ENCODE measurements around the gene TMEM14C.

The TMEM14C gene

DNA sequence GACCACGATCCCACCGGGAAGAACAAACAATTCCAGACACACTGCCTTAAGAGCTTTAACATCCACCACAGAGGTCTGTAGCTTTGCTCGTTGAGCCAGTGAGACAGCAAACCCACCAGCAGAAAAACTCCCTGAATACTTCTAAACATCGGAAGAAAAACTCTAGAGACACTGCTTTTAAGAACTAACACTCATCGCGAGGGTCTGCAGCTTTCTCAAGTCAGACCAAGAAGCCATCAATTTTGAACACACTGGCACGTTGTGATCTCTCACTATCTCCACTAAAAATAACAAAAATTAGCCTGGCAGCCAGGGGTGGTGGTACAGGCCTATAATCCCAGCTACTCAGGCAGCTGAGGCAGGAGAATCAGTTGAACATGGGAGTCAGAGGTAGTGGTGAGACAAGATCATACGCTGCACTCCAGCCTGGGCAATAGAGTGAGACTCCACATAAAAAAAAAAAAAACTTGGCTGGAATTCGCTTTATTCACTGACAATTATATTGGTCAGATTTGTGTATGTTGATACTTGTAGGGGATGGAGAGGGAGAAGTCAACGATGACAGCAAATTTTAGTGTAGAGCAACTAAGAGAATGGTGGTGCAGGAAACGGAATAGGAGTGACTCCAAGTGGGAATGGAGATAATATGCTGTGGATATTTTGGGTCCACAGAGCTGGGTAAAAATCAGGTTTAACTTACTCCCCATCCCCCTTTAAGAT is 860 bp upstream of the TMEM14C start:
- TF ChIP-seq, protein P1, sequence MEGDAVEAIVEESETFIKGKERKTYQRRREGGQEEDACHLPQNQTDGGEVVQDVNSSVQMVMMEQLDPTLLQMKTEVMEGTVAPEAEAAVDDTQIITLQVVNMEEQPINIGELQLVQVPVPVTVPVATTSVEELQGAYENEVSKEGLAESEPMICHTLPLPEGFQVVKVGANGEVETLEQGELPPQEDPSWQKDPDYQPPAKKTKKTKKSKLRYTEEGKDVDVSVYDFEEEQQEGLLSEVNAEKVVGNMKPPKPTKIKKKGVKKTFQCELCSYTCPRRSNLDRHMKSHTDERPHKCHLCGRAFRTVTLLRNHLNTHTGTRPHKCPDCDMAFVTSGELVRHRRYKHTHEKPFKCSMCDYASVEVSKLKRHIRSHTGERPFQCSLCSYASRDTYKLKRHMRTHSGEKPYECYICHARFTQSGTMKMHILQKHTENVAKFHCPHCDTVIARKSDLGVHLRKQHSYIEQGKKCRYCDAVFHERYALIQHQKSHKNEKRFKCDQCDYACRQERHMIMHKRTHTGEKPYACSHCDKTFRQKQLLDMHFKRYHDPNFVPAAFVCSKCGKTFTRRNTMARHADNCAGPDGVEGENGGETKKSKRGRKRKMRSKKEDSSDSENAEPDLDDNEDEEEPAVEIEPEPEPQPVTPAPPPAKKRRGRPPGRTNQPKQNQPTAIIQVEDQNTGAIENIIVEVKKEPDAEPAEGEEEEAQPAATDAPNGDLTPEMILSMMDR (conservative IDR thresholded peaks at IDR 0.05; ENCODE audit: control insufficient read depth, insufficient read depth, low read depth, low read length) = no peak
- DNase-seq (ENCODE audit: low read depth) = no peak

DNA sequence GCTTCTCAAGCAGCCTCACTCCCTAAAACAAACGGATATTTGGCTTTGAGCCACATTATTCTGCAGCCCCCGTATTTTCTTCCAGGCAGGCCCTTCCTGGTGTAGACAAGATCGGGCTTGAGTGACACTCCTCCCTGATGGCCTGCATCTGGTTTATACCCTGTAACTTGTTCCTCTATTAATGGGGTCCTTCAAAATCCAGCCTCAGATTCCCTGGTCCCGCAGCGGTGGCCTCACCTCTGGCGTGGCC is 375 bp upstream of the TMEM14C start:
- TF ChIP-seq, protein P1 (conservative IDR thresholded peaks at IDR 0.05; ENCODE audit: control insufficient read depth, insufficient read depth, low read depth, low read length) = no peak
- no peak for DNase-seq (ENCODE audit: low read depth)
- H3K4me3 ChIP-seq (ENCODE audit: control insufficient read depth, low read depth, low read length) = peak overlapping the region; percentile 86

More for the DNA sequence above, 860 bp upstream of the TMEM14C start:
- H3K4me3 ChIP-seq (ENCODE audit: control insufficient read depth, low read depth, low read length) = peak overlapping the region; percentile 86

DNA sequence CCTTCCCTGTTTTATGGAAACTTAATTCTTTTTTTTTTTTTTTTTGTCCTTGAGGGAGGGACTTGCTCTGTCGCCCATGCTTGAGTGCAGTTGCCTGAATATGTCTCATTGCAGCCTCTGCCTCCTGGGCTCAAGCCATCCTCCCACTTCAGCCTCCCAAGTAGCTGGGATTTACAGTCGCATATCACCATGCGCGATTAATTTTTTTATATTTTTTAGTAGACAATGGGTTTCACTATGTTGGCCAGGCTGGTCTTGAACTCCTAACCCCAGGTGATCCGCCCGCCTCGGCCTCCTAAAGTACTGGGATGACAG is 654 bp downstream of the TMEM14C start:
- peak overlapping the region; percentile 86 for H3K4me3 ChIP-seq (ENCODE audit: control insufficient read depth, low read depth, low read length)
- DNase-seq (ENCODE audit: low read depth) = no peak
- TF ChIP-seq, protein P1 (conservative IDR thresholded peaks at IDR 0.05; ENCODE audit: control insufficient read depth, insufficient read depth, low read depth, low read length) = no peak

DNA sequence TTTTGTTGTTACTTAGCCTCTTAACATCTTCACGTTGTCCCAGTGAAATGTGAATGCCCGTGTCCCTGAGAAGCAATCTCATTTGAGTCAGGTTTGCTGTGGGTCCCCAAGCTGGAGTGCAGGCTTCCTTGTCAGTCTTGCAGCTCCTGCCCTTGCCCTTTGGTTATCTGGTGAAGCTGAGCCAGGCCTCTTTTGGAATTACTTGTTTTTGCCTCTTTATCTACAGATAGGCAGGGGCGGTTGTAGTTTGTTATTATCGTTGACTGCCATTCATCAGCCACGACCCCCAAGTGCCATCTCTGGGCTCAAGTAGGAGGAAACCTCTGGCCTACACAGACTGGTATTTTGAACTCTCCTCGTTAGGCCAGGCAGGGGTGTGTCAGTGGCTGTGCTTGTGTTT is 2.2 kb downstream of the TMEM14C start:
- no peak overlapping the region for H3K4me3 ChIP-seq (ENCODE audit: control insufficient read depth, low read depth, low read length)
- TF ChIP-seq, protein P1 (conservative IDR thresholded peaks at IDR 0.05; ENCODE audit: control insufficient read depth, insufficient read depth, low read depth, low read length) = no peak
- DNase-seq (ENCODE audit: low read depth) = no peak

DNA sequence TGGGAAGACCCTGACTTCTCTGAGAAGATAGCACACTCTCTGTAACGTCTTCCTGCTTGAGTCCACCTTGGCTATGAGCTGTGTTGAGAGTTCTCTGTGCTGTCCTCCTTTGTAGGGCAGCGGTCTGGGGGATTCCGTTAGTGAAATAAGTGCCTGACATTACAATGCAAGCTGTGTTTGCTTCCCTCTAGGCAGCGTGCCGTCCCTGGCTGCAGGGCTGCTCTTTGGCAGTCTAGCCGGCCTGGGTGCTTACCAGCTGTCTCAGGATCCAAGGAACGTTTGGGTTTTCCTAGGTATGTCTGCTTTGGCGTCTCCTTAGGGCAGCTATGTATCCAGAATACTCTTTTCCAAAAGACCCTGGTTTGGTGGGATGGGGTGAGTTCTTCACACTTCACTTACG is 2.8 kb downstream of the TMEM14C start:
- DNase-seq (ENCODE audit: low read depth) = no peak
- TF ChIP-seq, protein P1 (conservative IDR thresholded peaks at IDR 0.05; ENCODE audit: control insufficient read depth, insufficient read depth, low read depth, low read length) = no peak
- no peak overlapping the region for H3K4me3 ChIP-seq (ENCODE audit: control insufficient read depth, low read depth, low read length)

DNA sequence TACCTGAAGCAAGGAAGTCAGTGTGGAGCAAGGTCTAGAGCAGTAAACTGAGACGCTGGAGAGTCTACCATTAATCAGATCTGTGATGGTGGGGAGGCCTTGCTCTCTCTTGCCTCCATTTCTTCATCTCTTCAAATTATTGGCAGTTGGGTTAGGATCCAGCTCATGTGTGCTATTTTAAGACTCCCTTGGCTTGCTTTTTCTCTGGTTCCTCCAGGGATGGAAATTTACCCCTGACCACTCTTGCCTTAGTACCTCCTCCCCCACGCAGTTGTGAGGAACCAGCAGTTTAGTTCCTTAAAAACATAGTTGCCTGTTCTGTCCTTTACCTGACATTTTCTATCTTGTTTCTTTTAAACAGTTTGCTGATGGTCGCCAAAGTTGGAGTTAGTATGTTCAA is 7.4 kb downstream of the TMEM14C start:
- TF ChIP-seq, protein P1 (conservative IDR thresholded peaks at IDR 0.05; ENCODE audit: control insufficient read depth, insufficient read depth, low read depth, low read length) = no peak
- H3K4me3 ChIP-seq (ENCODE audit: control insufficient read depth, low read depth, low read length) = no peak overlapping the region
- no peak for DNase-seq (ENCODE audit: low read depth)

DNA sequence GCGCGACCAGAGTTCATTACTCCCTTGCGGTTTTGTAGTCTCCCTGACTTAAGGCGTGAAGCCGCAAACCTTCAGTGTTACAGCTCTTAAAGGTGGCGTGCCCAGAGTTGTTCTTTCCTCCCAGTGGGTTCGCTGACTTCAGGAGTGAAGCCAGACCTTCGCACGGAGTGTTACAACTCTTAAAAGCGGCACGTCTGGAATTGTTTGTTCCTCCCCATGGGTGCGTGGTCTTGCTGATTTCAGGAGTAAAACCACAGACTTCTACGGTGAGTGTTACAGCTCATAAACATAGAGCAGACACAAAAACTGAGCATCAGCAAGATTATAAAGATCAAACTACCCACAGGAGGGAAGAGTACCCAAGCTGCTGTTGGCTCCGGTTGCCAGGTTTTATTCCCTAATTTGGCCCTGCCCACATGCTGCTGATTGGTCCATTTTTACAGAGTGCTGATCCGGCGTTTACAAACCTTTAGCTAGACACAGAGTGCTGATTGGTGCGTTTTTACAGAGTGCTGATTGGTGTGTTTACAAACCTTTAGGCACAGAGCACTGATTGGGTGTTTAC is 10.4 kb downstream of the TMEM14C start:
- TF ChIP-seq, protein P1 (conservative IDR thresholded peaks at IDR 0.05; ENCODE audit: control insufficient read depth, insufficient read depth, low read depth, low read length) = no peak
- H3K4me3 ChIP-seq (ENCODE audit: control insufficient read depth, low read depth, low read length) = no peak overlapping the region
- no peak for DNase-seq (ENCODE audit: low read depth)

Data from fibroblast of mammary gland (primary cell).